SK-N-MC (cell line): Measurements from ENCODE around the gene BRIP1.

Experiments used
- EZH2 ChIP-seq: fragments of 200-600 bp; sonication (generic); IDR thresholded peaks from one replicate; pipeline ENCODE4 v1.6.1; 2017; ENCODE audit warnings: antibody characterized with exemption
- POLR2AphosphoS5 ChIP-seq: IDR thresholded peaks from 2 replicates; pipeline ENCODE4 v1.6.1; 2012; ENCODE audit warnings: mild to moderate bottlenecking, low read depth, low read length, borderline replicate concordance

- TF ChIP-seq POLR2AphosphoS5 (no peak), EZH2 (no peak)
Measured at GRCh38 chr17:61789872-61790271, 73.5 kb downstream of the BRIP1 start.
